Panc1 (cell line): Measurements from ENCODE around the gene CCK. TPM values are rescaled to one million over a fixed set of nuclear protein-coding genes. Genes with fewer than 3 reads are reported as not detected.

ENCODE experiments used
- ATAC-seq: fragments of 200-7000 bp; cut with Tn5 transposase; 2 replicates; pipeline ENCODE4 v1.9.1; 2020; ENCODE audit warnings: mild to moderate bottlenecking, moderate library complexity
- BruUV-seq: library from RNA; stranded (reverse); fragments of 400-500 nt; replicated peaks from 2 replicates; lab custom pipeline; 2021; lab: Mats Ljungman, UMichigan
- CTCF ChIA-PET: fragments of 300-600 bp; sonication (Branson Sonifier 250); formaldehyde crosslinking; loops from one replicate; lab custom pipeline; 2022; ENCODE audit warnings: antibody characterized with exemption; lab: Charles Lee
- POLR2A ChIA-PET: fragments of 300-600 bp; sonication (Branson Sonifier 250); formaldehyde crosslinking; loops from one replicate; lab custom pipeline; 2022; ENCODE audit warnings: antibody characterized with exemption; lab: Charles Lee
- DNase-seq: peaks from one replicate; pipeline ENCODE4 v3.0.0-alpha.2; 2010; ENCODE audit warnings: low read depth, low spot score
- H3K27ac ChIP-seq: 2 replicates; pipeline ENCODE4 v1.5.1; 2011; ENCODE audit warnings: mild to moderate bottlenecking, low read length, inconsistent platforms
- H3K27me3 ChIP-seq: fragments of 200-500 bp; sonication (Bioruptor generic); 2 replicates; pipeline ENCODE4 v1.6.0; 2014; ENCODE audit warnings: low read length, inconsistent platforms; ENCODE audit not compliant: control insufficient read depth, insufficient read depth
- H3K36me3 ChIP-seq: fragments of 200-500 bp; sonication (Bioruptor generic); 2 replicates; pipeline ENCODE4 v1.5.1; 2014; ENCODE audit warnings: inconsistent platforms, mild to moderate bottlenecking, low read length, moderate library complexity; ENCODE audit not compliant: control insufficient read depth, insufficient read depth
- H3K4me1 ChIP-seq: 2 replicates; pipeline ENCODE4 v1.5.1; 2011; ENCODE audit warnings: inconsistent platforms, mild to moderate bottlenecking, low read length, moderate library complexity; ENCODE audit not compliant: control insufficient read depth, insufficient read depth
- H3K4me3 ChIP-seq, 2 experiments: 2 replicates each; pipeline ENCODE4 v1.5.1; 2011 to 2012; ENCODE audit warnings: low read depth in 2 of 2, low read length in 2 of 2, mild to moderate bottlenecking in 2 of 2, inconsistent platforms in 1 of 2, moderate library complexity in 1 of 2
- H3K9me3 ChIP-seq: fragments of 200-500 bp; sonication (Bioruptor generic); 2 replicates; pipeline ENCODE4 v1.5.1; 2014; ENCODE audit warnings: low read depth, mild to moderate bottlenecking, inconsistent platforms, low read length, moderate library complexity; ENCODE audit not compliant: control insufficient read depth, insufficient read depth
- CTCF ChIP-seq: fragments of 450-650 bp; IDR thresholded peaks from 2 replicates; pipeline ENCODE4 v1.5.1; 2017; ENCODE audit warnings: mild to moderate bottlenecking
- POLR2AphosphoS5 ChIP-seq: IDR thresholded peaks from 2 replicates; pipeline ENCODE4 v1.6.1; 2012; ENCODE audit warnings: mild to moderate bottlenecking, low read depth, low read length, moderate library complexity
- REST ChIP-seq, 2 experiments: IDR thresholded peaks; 2 replicates each; pipeline ENCODE4 v1.6.1; 2011 to 2012; ENCODE audit warnings: low read depth in 2 of 2, control low read depth in 1 of 2, low read length in 1 of 2, mild to moderate bottlenecking in 1 of 2, moderate library complexity in 1 of 2; ENCODE audit not compliant: insufficient read depth in 1 of 2
- SIN3A ChIP-seq: IDR thresholded peaks from 2 replicates; pipeline ENCODE4 v1.6.1; 2012; ENCODE audit warnings: low read depth, mild to moderate bottlenecking, low read length, moderate library complexity, borderline replicate concordance; ENCODE audit not compliant: insufficient read depth
- TCF7L2 ChIP-seq: IDR thresholded peaks from 2 replicates; pipeline ENCODE4 v1.6.1; 2011; ENCODE audit warnings: mild to moderate bottlenecking, low read depth, low read length, inconsistent platforms
- in situ Hi-C: cut with HindIII; loops from 2 replicates; pipeline ENCODE4 v1.10.0; 2016; ENCODE audit warnings: low sequenced_read_pairs, low pct_unique_long_range_greater_than_20kb
- intact Hi-C: fragments of 100-400 bp; cut with micrococcal nuclease; formaldehyde crosslinking; loops from one replicate; pipeline ENCODE4 v1.10.0; 2022; ENCODE audit not compliant: unreplicated experiment
- total RNA-seq: library from RNA; stranded (reverse); gene quantifications from one replicate; pipeline ENCODE4 v1.2.1, GENCODE V29; 2021; ENCODE audit not compliant: unreplicated experiment

CCK gene
- total RNA-seq, 1 experiment from 2014 or later = not detected

GRCh38 chr3:42210726-42211125, 55.3 kb downstream of the CCK start:
- Histone ChIP-seq H3K27me3 (no peaks in the 10 kb centered on the region), H3K9me3 (no peaks in the 10 kb centered on the region), H3K27ac (no peak overlapping the region), H3K4me3 (no peak overlapping the region), H3K4me1 (no peaks in the 10 kb centered on the region), H3K36me3 (peaks cover 6% of the 10 kb centered on the region)
- BruUV-seq = no TSS peak
- DNase-seq (no peak), ATAC-seq (no peak)
- CTCF ChIA-PET = no interaction called here
- TF ChIP-seq POLR2AphosphoS5 (no peak), SIN3A (no peak), CTCF (no peak), REST (IDR thresholded peaks at IDR 0.05; ENCODE audit: insufficient read depth in 1 of 2, low read depth in 2 of 2, low read length in 1 of 2) (no peak), TCF7L2 (no peak)
- POLR2A ChIA-PET = interaction anchor here (0.6 kb wide), 1 partner anchor 48 kb away, joined by 4 read pairs; no protein-coding TSS in a partner anchor
- intact Hi-C loops (no loop called here), in situ Hi-C loops (no loop called here)

- POLR2A ChIA-PET = interaction anchor here (0.6 kb wide), 1 partner anchor 47 kb away, joined by 4 read pairs; no protein-coding TSS in a partner anchor
These were observed 56.1 kb downstream of the CCK start for GRCh38 chr3:42209917-42210316.

More at GRCh38 chr3:42209917-42210316, 56.1 kb downstream of the CCK start:
- DNase-seq (no peak), ATAC-seq (no peak)
- Histone ChIP-seq H3K9me3 (no peaks in the 10 kb centered on the region), H3K27me3 (no peaks in the 10 kb centered on the region), H3K4me1 (no peaks in the 10 kb centered on the region), H3K4me3 (no peak overlapping the region), H3K36me3 (peaks cover 6% of the 10 kb centered on the region), H3K27ac (no peak overlapping the region)
- in situ Hi-C loops (no loop called here), intact Hi-C loops (no loop called here)
- no TSS peak for BruUV-seq
- TF ChIP-seq TCF7L2 (no peak), SIN3A (no peak), REST (IDR thresholded peaks at IDR 0.05; ENCODE audit: insufficient read depth in 1 of 2, low read depth in 2 of 2, low read length in 1 of 2) (no peak), POLR2AphosphoS5 (no peak)
- CTCF ChIA-PET = interaction anchor here (0.6 kb wide), 1 partner anchor 19 kb away, joined by 8 read pairs; no protein-coding TSS in a partner anchor

Other genes starting within 250 kb of the CCK start
- gene TRAK1, start 174.8 kb downstream of the CCK start, total RNA-seq = 38.4 TPM
- not detected for gene LYZL4, start 144.4 kb upstream of the CCK start, total RNA-seq
- gene VIPR1, start 236.5 kb upstream of the CCK start, total RNA-seq = 0.41 TPM